ENCODE measurements around the gene MBD3L5.
"Not testable (repeated sequence)": the region's sequence is repeated elsewhere in the genome, so short reads cannot be mapped to it uniquely, and the experiment has no call there.

Gene MBD3L5

GRCh38 chr19:7054635-7055368 is 24.4 kb downstream of the MBD3L5 start:
- DNase-seq = not testable (repeated sequence)

- not testable (repeated sequence) for DNase-seq
Measured at GRCh38 chr19:7055679-7056078, 25.3 kb downstream of the MBD3L5 start.

- not testable (repeated sequence) for DNase-seq
Measured at GRCh38 chr19:7056371-7056770, 26.0 kb downstream of the MBD3L5 start.

- DNase-seq = not testable (repeated sequence)
Measured at GRCh38 chr19:7058576-7058975, 28.2 kb downstream of the MBD3L5 start, which contains the start of gene MBD3L3. Gene MBD3L3 (minus strand): TSS chr19:7058676. CDS start chr19:7058605, 71 bp downstream.

- not testable (repeated sequence) for DNase-seq
Measured at GRCh38 chr19:7059977-7060376, 29.6 kb downstream of the MBD3L5 start.

- DNase-seq = no peak
Measured at GRCh38 chr19:7063339-7063738, 33.0 kb downstream of the MBD3L5 start.

- no peak for DNase-seq
Measured at GRCh38 chr19:7063764-7064418, 33.5 kb downstream of the MBD3L5 start.

GRCh38 chr19:7067122-7067521 is 36.7 kb downstream of the MBD3L5 start:
- not testable (repeated sequence) for DNase-seq

GRCh38 chr19:7067716-7068115 is 37.3 kb downstream of the MBD3L5 start:
- DNase-seq = no peak

- no peak for DNase-seq
Measured at GRCh38 chr19:7068599-7068998, 38.2 kb downstream of the MBD3L5 start.

- peak; percentile 88 for DNase-seq
Measured at GRCh38 chr19:7069042-7069903, 38.9 kb downstream of the MBD3L5 start, which contains the start of gene ZNF557. Gene ZNF557 (plus strand): TSS chr19:7069703. CDS start chr19:7075075, 5,372 bp downstream.

GRCh38 chr19:7069904-7070226 is 39.5 kb downstream of the MBD3L5 start:
- DNase-seq = no peak

- no peak for DNase-seq
Measured at GRCh38 chr19:7072541-7072940, 42.2 kb downstream of the MBD3L5 start.

- no peak for DNase-seq
Measured at GRCh38 chr19:7074705-7075282, 44.4 kb downstream of the MBD3L5 start.

- no peak for DNase-seq
Measured at GRCh38 chr19:7076151-7076550, 45.8 kb downstream of the MBD3L5 start.

- no peak for DNase-seq
Measured at GRCh38 chr19:7078008-7078407, 47.6 kb downstream of the MBD3L5 start.
